Kidney (tissue), 14 donors: ENCODE data around the gene SPON1. TPM values are rescaled to one million over a fixed set of nuclear protein-coding genes. Genes with fewer than 3 reads are reported as not detected.

Source experiments
- DNase-seq, 5 donors: peaks; one replicate each; pipeline ENCODE4 v3.0.0-alpha.2; 2013 to 2020
- FAIRE-seq: peaks from 2 replicates; lab custom pipeline; 2012; peaks lifted over from hg19 to GRCh38; lab: Jason Lieb, UNC
- H3K27ac ChIP-seq, 2 donors: one replicate each; pipeline ENCODE4 v1.7.0; 2013; ENCODE audit warnings: low read depth in 2 of 2, low read length in 2 of 2, inconsistent platforms in 1 of 2
- H3K27me3 ChIP-seq: one replicate; pipeline ENCODE4 v1.7.1; 2013; ENCODE audit warnings: low read length, inconsistent platforms; ENCODE audit not compliant: control insufficient read depth, insufficient read depth
- H3K36me3 ChIP-seq, 3 donors: one replicate each; pipeline versions ENCODE4 v1.7.0 to v1.7.1; 2013; ENCODE audit warnings: low read length in 3 of 3, control low read depth in 1 of 3, inconsistent platforms in 1 of 3; ENCODE audit not compliant: insufficient read depth in 3 of 3, control insufficient read depth in 2 of 3
- H3K4me1 ChIP-seq, 3 donors: one replicate each; pipeline versions ENCODE4 v1.7.0 to v1.7.1; 2013; ENCODE audit warnings: low read length in 3 of 3, inconsistent platforms in 1 of 3, low read depth in 1 of 3; ENCODE audit not compliant: control insufficient read depth in 2 of 3, insufficient read depth in 2 of 3
- H3K4me3 ChIP-seq, 3 donors: one replicate each; pipeline versions ENCODE4 v1.7.0 to v1.8.1; 2013; ENCODE audit warnings: low read length in 3 of 3, control low read depth in 1 of 3, inconsistent platforms in 1 of 3
- H3K9ac ChIP-seq, 3 donors: one replicate each; pipeline versions ENCODE4 v1.7.0 to v1.7.1; 2013; ENCODE audit warnings: low read length in 3 of 3, control low read depth in 1 of 3, inconsistent platforms in 1 of 3
- H3K9me3 ChIP-seq, 3 donors: one replicate each; pipeline versions ENCODE4 v1.7.0 to v1.7.1; 2013; ENCODE audit warnings: low read length in 3 of 3, control low read depth in 1 of 3, inconsistent platforms in 1 of 3; ENCODE audit not compliant: control insufficient read depth in 2 of 3, insufficient read depth in 1 of 3
- CTCF ChIP-seq: IDR thresholded peaks from 3 replicates; pipeline ENCODE4 v1.5.1; 2012; ENCODE audit warnings: mild to moderate bottlenecking, moderate library complexity, borderline replicate concordance; ENCODE audit not compliant: insufficient read depth; ENCODE audit errors: extremely low read depth
- intact Hi-C: fragments of 100-400 bp; cut with DNase I; formaldehyde crosslinking; loops from one replicate; pipeline ENCODE4 v1.11.1; 2022
- polyA plus RNA-seq: library from polyadenylated mRNA; stranded (reverse); fragments of 350-450 nt; fragmentation: Illumina TruSeq; extraction: RNeasy Lipid Tissue Mini Kit (QIAGEN cat#74804); gene quantifications from one replicate; pipeline ENCODE4 v1.2.3, GENCODE V29; 2014; ENCODE audit warnings: low read depth, low replicate concordance; ENCODE audit not compliant: insufficient read depth
- total RNA-seq: library from RNA; stranded (reverse); fragmentation: NEBNext Ultra II Directional; extraction: Animal tissue kit (Norgen Biotek cat#: 25700); gene quantifications from one replicate; pipeline ENCODE4 v1.2.1, GENCODE V29; 2021
- donor health status: control.
- donor health status: control.
- donor health status: control.
- donor health status: control.
- donor health status: control.
- donor health status: DM: yes; HTN: yes; CAD: no.
- donor health status: Normal renal cell carcinoma (clear cell type).

SPON1 gene
- total and polyA plus RNA-seq, 2 donors from 2014 or later: 3.8 to 77.9 TPM

GRCh38 chr11:13927481-13927880 lies 35.0 kb upstream of the SPON1 start:
- Histone ChIP-seq H3K27me3 (no peaks in the 10 kb centered on the region), H3K9me3 (no peaks in the 10 kb centered on the region), H3K4me1 (peaks cover 8 to 19% (median 9%) of the 10 kb centered on the region in 3 donors), H3K9ac (no peak overlapping the region), H3K4me3 (no peak overlapping the region), H3K27ac (no peak overlapping the region), H3K36me3 (no peaks in the 10 kb centered on the region)
- no peak for DNase-seq
- intact Hi-C loops: no loop called here
- FAIRE-seq: no peak
- TF ChIP-seq CTCF: no peak

- peaks cover 5 to 12% (median 7%) of the 10 kb centered on the region in 3 donors for H3K4me1 ChIP-seq
- H3K9me3 ChIP-seq: no peaks in the 10 kb centered on the region
- H3K36me3 ChIP-seq: no peaks in the 10 kb centered on the region
- FAIRE-seq (peak; percentile 37), DNase-seq (peak in 4 of 5 donors; percentile 51 to 91 (median 69))
- intact Hi-C loops: no loop called here
- H3K9ac ChIP-seq: no peak overlapping the region
- no peak for TF ChIP-seq CTCF
- H3K27me3 ChIP-seq: no peaks in the 10 kb centered on the region
- H3K27ac ChIP-seq: peak overlapping the region; percentile 47 to 73
- peak overlapping the region in 1 of 3 donors; percentile 10 for H3K4me3 ChIP-seq
Measured at GRCh38 chr11:13928566-13929251, 33.8 kb upstream of the SPON1 start.

- H3K36me3 ChIP-seq: no peaks in the 10 kb centered on the region
- no peak for TF ChIP-seq CTCF
- peak overlapping the region; percentile 56 to 73 for H3K27ac ChIP-seq
- no peaks in the 10 kb centered on the region for H3K9me3 ChIP-seq
- intact Hi-C loops: no loop called here
- peaks cover 0 to 7% (median 7%) of the 10 kb centered on the region in 3 donors for H3K4me1 ChIP-seq
- DNase-seq (no peak), FAIRE-seq (no peak)
- H3K9ac ChIP-seq: no peak overlapping the region
- H3K4me3 ChIP-seq: no peak overlapping the region
- no peaks in the 10 kb centered on the region for H3K27me3 ChIP-seq
Measured at GRCh38 chr11:13929395-13929891, 33.1 kb upstream of the SPON1 start.
